AG08396 (cell line): Measurements from ENCODE around the gene LPAR3.
"Not testable (repeated sequence)": the region's sequence is repeated elsewhere in the genome, so short reads cannot be mapped to it uniquely, and the experiment has no call there.

Experiments
- DNase-seq: peaks from one replicate; pipeline ENCODE4 v3.0.0; 2012; ENCODE audit warnings: low spot score, mixed read lengths

LPAR3 gene, protein sequence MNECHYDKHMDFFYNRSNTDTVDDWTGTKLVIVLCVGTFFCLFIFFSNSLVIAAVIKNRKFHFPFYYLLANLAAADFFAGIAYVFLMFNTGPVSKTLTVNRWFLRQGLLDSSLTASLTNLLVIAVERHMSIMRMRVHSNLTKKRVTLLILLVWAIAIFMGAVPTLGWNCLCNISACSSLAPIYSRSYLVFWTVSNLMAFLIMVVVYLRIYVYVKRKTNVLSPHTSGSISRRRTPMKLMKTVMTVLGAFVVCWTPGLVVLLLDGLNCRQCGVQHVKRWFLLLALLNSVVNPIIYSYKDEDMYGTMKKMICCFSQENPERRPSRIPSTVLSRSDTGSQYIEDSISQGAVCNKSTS

DNA sequence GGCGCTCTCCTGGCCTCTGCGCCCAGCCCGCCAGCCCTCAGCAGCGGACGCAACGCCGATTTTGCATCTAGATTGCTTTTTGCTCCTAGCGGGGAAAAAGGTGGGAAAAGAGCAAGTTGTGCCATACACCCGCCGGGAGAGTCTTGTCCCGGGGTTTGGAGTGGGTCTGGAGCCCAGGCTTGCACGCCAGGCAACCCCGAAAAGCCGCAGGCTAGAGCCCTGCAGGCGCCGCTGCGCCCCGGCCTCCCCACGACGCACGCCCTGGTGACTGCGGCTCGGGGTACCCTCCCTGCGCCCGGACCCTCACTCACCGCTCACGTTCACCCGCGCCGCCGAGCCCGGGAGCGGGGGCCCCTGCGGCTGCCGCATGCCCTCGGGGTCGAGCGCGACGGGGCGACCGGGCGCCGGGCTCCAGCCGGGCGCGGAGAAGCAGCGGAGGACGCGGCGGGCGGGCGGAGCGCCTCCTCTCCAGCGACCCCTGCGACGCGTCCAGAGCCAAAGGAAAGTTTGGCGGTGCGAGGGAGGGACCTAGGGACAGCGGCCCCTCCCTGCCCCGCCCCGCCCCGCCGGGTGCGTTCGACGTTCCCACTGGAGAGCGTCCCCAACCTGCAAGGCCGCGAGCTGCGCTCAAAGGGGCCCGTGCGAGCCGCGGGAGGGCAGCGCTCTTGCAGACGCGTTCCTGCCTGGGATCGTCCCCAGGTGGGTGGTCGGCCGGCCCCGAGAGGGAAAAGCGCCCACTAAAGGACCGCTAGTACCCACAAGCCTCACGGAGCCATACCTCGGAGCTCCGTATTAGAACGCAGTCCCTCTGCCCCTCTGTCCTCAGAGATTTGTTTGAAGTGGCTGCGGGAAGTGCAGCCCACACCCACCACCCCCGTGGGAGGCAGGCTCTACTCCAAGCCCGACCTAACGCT, at the start of gene LPAR3:
LPAR3 (minus strand) TSS at position 502 of the 914 bp plus-strand sequence. CDS start 27,086 bp downstream, outside the sequence.
- DNase-seq, result peak; percentile 79

DNA sequence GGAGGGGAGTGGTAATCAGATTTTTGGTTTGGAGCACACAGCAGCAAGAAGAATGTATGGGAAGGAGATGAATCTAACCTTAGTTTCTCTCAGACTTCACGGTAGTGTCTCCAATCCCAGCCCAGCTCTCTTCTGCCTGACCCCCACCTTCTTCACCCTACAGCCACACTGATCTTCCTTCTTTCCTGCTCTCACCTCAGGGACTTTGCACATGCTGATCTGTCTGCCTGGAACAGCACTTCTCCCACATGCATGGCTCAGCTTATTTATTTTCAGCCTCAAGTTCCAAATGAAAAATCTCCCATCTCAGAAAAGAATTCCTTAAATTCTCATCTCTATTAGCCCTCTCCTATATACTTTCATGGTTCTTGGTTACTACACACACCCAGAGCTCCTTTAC, 48.8 kb upstream of the LPAR3 start:
- no peak for DNase-seq

DNA sequence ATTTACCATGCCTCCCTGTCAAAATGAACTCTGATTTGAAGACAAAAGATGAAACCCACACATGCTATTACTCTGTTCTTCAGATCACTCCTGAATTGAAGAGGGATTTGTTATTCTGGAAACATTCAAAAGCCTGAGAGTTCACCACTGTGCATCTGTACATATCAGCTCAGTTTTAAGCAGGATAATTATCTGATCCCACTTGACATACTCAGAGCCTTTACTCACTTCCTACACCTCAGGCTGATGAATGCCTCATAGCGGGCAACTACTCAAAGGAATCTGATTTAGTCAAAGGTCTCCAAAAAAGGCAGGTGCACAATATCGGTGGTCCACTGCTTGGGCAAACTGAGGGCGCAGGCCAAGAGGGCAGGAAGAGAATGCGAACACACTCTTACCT, 47.5 kb upstream of the LPAR3 start:
- DNase-seq, result no peak

DNA sequence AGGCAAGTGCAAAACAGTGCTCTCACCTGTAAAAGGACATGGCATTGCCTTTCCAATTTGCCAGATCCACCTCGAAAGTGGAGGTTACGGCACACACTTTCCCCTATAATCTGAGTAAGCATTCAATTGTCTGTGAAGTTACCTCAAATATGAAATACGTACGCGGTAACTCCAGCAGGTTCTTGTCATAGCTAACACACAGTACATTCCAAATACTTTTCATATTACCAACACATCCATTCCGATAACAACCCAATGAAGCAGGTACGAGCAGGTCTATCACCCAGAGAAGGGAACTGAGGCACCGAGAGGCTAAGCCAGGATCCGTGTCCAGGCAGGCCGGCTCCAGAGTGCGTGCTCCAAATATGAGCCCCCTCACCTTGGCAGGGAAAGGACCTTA, 46.8 kb upstream of the LPAR3 start:
- DNase-seq, result no peak

DNA sequence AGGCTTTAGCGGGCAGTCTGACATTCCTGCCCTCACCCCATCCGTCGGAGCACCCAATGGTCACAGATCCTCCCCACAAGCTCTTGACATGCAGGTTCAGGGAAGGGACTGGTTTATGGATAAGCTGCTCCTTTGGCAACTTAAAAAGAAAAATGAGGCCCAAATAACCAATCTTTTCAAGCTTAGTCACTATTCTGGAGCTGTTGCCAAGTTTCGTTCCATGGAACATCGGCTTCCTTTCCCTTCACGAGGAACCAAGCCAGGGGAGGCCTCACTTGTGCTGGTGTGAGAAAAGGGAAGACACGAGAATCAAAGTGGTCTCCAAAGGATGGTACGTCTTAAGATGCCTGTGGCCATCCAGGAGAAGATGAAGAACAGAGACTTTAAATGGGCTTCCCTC, 46.1 kb upstream of the LPAR3 start:
- DNase-seq, result no peak

DNA sequence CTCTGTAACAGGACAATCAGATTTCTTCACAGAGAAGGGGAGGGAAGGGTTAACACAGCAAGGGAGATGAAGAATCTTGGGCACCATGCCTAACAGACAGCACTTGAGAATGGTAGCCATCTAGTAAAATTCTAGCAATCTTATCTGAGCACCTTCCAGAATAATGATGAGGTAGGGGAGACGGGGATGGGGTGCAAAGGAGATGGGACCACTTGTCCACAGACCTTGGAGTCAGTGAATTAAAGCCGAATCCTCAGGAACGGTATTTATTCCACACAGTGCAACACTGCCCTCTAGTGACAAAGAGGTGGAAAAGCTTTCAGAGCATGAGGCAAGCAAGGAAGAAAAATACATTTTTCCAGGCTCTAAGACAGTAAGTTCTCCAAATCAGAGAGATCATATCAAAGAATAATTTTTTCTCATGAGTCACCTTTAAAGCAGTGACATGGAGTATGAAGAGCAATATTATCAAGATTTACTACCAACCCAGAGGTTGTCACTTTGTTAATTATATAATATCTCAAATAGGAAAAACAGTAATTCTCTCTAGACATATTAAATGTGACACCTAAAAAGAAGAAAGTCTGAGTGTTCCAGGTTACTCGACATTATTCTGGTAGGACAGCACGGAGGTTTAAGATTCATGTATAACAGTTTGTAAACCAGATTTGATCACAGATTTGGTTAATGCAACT, 43.3 kb upstream of the LPAR3 start:
- DNase-seq, result peak; percentile 64

DNA sequence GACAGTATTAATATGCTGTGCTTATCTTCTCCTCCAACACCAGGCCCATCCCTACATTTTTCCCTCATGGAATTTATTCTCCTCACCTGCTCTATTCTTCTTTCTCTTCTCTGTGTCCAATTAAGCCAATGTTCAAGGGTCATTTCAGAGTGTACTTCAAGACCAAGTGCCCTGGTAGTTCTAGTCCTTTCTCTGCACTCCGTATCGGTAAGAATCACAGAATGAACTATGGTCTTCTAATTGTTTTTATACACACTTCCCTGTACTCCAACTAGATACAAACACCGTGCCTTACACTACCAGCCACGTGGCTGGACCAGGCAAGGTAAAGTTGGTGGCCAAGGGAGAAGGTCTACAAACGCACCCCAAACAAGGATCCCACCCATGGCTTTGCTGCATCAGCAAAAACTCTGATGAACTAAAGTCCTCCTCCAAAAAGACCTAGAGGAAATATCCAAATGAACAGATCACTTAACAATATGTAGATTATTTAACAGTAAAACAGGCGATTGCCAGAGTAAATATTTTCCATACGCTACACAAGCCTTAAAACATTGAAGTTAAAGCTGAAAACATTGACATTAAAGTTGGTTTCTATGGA, 40.1 kb upstream of the LPAR3 start:
- DNase-seq, result no peak

DNA sequence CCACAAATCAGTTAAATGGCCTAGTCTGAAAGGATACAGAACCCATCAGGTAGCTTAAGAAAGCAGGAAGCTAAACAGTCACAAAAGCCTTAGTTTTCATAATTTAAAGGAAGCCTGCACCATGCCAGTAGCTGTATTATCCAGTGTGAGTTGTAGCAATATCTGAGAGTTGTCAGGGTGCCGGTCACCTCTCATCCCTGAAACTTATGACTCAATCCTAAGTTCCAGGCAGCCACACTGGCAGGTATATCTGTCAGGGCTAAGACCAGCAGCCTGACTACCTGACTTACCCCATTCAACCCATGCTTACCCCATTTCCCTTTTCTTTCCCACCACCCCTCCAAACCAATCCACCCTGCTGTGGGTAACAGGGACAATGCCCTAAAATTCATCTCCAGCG, 37.8 kb upstream of the LPAR3 start:
- no peak for DNase-seq

DNA sequence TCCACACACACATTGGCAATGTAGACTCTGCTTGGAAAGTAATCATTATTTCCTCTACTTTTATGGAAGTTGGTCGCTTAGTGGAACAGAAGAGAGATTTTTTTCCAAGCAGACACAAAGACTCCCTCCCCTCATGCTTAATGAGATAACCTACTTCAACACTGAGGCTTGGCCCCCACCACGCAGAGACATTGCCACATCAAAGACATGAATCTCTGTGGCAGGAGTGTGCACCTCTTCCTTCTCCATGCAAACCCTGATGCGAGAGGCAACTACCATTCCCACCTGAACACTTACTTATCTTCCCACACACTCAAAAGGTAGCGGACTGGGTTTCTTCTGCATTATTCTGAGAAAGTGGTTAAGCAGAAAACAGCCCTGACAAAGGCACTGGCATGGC, 37.3 kb upstream of the LPAR3 start:
- no peak for DNase-seq

DNA sequence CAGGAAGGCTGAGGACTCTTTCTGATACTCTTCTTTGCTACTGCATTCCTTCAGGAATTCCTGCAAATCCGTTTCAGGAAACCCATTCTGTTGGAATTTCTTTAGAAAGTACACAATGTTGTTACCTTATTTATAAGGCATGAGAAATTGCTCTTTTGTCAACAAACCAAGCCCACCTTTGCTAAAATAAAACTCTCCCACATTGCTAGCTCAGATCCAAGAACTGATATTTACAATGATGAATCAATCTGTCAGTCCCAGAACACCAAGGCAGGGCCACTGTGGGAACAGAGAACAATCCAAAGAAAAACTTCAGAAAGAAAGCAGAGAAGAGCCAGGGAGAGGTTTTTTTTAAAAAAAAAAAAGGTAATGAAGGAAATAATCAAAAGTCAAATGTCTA, 36.6 kb upstream of the LPAR3 start:
- DNase-seq, result no peak

DNA sequence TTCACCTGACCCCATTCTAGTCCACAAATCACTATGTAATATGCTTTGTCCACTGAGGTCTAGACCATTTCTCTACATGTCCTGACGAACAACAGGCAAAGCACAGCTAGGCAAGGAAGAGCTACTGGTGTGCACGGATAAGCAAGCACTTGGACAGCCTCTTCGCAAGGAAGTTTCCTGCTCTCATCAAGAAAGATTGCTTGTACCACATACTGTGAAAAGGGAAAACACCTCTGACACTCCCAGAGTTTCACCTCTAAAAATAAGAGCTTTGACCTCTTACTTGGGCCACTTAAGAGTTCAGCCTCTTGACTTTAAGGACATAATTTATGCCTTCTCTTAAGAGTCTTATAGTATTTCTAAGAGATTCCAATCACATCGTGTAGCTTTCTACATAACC, 36.0 kb upstream of the LPAR3 start:
- DNase-seq, result no peak

DNA sequence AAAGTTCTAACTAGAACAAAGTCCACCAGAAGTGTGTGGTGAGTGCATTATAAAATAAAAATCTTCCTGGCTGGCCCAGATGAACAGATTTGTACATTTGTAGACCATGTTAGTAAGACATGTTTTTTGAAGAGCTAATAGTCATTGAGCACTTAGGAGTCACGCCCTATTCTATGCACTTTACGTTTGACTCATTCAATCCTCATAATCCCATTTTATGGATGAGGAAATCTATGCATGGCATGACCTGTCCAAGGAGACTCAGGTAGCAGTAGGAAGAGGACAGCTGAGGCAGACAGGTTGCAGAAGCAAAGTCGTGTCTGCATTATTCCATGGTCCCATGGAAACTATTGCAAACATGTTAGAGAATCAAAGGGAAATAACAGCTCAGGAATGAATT, 30.3 kb upstream of the LPAR3 start:
- no peak for DNase-seq

DNA sequence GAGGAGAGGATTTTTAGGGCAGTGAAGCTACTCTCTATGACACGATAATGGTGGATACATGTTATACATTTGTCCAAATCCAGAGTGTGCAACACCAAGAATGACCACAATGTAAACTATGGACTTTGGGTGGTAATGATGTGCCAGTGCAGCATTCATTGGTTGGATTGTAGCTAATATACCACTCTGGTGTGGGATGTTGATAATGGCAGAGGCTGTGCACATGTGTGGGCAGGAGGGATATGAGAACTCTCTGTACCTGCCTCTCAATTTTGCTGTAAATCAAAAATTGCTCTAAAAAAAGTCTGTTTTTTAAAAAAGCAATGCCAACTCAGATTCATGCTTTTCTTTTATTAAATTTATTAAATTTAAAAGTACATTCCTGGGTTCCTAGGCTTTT, 27.2 kb upstream of the LPAR3 start:
- DNase-seq, result no peak

DNA sequence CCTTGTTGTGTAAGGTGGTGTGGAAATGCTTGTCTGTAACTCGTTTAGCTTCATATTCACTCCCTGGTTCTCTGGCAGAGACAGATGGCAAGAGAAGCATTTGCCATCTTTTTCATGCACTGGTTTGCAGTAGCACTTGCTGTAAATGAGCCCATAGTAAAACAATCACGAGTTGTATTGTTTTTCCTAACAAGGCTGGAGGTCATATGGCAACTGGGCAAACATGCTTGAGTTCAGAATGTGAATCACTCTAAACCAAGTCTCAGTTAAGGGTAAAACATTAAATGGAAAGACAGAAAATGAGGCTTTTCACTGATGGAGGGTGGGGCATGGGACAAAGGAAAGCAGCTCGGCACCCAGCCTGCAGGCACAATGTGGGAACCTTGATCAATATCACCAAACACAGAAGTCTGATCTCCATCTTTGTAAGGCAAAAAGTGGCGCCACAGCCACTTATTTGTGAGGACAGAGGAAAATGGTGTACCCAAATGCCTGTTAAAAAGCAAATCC, 26.5 kb upstream of the LPAR3 start:
- DNase-seq, result no peak

DNA sequence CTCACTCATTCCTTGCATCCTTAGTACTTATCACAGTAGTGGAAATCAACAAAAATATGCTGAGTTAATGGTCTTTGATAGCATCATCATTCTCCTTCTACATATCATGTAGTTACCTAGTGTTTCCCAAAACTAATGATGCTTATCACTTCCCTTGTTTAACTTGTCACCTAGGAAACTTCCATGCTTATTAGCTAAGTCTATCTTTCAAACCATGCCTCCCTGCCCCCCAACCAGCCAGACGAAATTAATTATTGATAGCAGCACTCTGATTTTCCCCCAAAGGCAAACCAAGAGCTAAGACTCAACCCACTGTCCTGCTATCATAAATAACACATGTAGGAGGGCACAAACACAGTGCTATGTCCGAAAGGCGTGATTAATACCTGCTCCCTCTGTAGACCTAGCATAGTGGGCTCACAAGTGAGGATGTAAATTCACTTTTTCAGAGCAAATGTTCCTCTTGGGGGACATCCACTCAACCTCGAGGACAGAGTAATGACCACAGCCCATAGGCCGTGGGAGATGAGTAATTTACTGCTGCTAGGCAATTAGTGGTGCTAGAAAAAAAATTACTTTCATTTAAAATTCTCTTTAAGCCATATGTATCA, 25.8 kb upstream of the LPAR3 start:
- DNase-seq, result no peak

DNA sequence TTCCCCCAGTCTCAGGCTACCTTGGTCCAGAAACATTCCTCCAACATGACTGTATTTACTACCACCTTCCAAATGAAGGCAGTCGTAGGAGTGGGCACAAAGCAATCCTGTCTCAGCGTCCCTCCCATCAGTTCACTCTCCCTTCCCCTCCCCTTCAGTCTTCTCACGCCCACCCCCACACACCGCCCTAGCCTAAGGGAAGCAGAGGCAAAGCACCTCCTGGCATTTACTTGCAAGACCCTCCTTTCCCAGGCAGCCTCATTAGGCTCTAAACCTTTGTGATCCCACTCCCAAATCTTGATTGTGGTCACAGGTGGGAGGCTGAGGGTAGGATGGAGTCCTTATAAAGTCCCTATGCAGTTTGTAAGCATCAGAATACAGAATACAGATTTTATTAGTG, 23.9 kb upstream of the LPAR3 start:
- no peak for DNase-seq

DNA sequence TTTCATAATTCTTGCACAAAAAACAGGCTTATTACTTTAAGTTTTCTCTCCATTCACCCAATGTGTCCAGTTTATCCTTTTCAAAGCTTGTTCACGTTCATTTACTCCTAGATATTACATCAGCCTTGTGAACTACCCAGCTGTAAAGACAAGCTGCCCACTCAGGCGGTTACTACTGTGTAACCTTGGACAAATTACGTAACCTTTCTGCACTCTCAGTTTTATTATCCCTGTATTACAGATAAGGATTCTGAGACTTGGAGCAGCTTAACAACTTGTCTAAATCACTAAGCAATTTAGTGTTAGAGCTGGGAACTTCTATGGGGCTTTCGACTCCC, 20.5 kb upstream of the LPAR3 start:
- DNase-seq, result no peak

DNA sequence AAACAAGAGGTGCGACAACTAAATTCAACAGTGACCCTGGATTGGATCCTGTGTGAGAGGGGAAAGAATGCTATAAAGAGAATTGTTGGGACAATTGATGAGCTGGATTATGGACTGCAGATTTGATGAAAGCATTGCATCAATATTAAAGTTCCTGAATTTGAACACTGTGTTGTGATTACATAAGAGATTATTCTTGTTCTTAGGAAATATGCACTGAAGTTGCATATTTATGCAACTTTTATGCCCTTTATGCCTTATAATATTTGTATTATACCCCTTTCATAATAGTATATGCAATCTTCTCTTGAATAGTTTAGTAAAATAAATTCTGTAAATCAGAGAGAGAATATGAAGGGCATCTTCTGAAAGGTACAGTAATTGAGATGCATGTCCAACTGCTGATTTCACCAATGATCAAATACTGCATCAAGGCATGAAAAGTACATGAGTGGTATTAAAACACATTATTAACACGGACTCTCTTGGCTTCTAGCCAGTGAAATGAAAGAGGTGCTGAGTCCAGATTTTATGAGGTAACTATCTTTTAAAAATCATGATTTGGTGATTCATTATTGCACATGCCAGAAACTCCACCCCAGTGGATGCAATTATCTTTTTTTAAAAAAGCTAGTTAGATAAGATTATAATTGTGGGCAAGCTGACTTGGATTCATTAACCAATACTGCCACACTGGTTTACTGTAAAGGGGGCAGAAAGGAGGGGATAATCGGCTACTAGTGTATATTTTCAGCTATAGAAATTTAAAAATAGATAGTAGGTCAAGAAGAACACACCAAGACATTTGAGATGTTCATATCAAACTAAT, 19.9 kb upstream of the LPAR3 start:
- DNase-seq, result no peak

DNA sequence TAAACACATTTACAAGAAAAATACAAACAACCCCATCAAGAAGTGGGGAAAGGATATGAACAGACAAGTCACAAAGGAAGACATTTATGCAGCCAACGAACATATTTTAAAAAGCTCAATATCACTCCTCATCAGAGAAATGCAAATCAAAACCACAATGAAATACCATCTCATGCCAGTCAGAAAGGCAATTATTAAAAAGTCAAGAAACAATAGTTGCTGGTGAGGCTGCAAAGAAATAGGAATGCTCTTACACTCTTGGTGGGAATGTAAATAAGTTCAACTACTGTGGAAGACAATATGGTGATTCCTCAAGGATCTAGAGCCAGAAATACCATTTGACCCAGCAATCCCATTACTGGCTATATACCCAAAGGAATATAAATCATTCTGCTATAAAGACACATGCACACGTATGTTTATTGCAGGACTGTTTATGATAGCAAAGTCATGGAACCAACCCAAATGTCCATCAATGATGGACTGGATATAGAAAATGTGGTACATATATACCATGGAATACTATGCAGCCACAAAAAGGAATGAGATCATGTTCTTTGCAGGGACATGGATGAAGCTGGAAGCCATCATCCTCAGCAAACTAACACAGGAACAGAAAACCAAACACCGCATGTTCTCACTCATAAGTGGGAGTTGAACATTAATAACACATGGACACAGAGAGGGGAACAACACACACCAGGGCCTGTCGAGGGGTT, 15.9 kb upstream of the LPAR3 start:
- not testable (repeated sequence) for DNase-seq
